Mucosa of descending colon (tissue), 3 donors: ENCODE data around the gene FAM221B. TPM values are rescaled to one million over a fixed set of nuclear protein-coding genes. Genes with fewer than 3 reads are reported as not detected.

ENCODE experiments used
- ATAC-seq: fragments of 200-7000 bp; cut with Tn5 transposase; one replicate; pipeline ENCODE4 v1.9.1; 2020; ENCODE audit warnings: mild to moderate bottlenecking, moderate library complexity
- DNase-seq, 3 donors: peaks; one replicate each; pipeline ENCODE4 v3.0.0-alpha.2; 2020
- H3K36me3 ChIP-seq: fragments of 200-600 bp; one replicate; pipeline ENCODE4 v1.8.0; 2021; ENCODE audit warnings: low read depth, mild to moderate bottlenecking
- H3K4me1 ChIP-seq: fragments of 200-600 bp; one replicate; pipeline ENCODE4 v1.8.0; 2021; ENCODE audit warnings: low read depth, mild to moderate bottlenecking
- H3K4me3 ChIP-seq: fragments of 200-600 bp; one replicate; pipeline ENCODE4 v1.8.0; 2021; ENCODE audit warnings: mild to moderate bottlenecking
- H3K9me3 ChIP-seq: fragments of 200-600 bp; one replicate; pipeline ENCODE4 v1.8.0; 2021; ENCODE audit warnings: mild to moderate bottlenecking
- CTCF ChIP-seq: fragments of 200-600 bp; IDR thresholded peaks from one replicate; pipeline ENCODE4 v1.8.0; 2022; ENCODE audit warnings: antibody characterized with exemption, mild to moderate bottlenecking
- intact Hi-C, 2 donors: fragments of 100-400 bp; cut with DNase I in 1 of 2; cut with micrococcal nuclease in 1 of 2; formaldehyde crosslinking; loops; one replicate each; pipeline versions ENCODE4 v1.11.0 to v1.11.1; 2022; cut with DNase I, micrococcal nuclease
- total RNA-seq, 3 donors: library from RNA; stranded (reverse); fragmentation: NEBNext Ultra II Directional in 2 of 3; extraction: Animal tissue kit (Norgen Biotek cat#: 25700) in 2 of 3; gene quantifications; one replicate each; pipeline versions ENCODE4 v1.2.1 to v1.2.4, GENCODE V29; 2021 to 2023
- donor health status: DM: no; HTN: no; CAD: no; lungs with moderate emphysema.
- donor health status: DM: no; HTN: no; CAD: no.
- donor health status: DM: no; HTN: yes; CAD: no.

Gene FAM221B
- total RNA-seq, 3 donors from 2014 or later: 0.41 to 0.43 TPM; not detected in 1

DNA sequence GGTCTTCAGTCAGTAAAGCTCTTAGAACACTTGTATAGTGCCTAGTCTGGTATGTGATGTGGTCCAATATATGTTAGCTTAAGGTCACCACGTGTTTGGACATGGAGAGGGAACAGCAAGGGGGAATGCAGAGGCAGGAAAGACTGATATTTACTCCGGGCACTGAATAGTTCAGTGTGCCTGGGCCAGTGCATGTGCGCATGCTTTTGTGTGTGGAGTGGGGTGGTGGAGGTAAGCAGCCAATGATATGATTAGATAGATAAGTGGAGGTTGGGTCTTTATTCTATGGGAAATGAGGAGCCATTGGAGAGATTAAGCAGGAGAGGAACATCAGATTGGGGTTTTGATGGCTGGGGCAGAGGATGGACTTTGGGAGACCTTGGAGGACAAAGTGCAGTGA lies 27.7 kb upstream of the FAM221B start:
- no peak for ATAC-seq

DNA sequence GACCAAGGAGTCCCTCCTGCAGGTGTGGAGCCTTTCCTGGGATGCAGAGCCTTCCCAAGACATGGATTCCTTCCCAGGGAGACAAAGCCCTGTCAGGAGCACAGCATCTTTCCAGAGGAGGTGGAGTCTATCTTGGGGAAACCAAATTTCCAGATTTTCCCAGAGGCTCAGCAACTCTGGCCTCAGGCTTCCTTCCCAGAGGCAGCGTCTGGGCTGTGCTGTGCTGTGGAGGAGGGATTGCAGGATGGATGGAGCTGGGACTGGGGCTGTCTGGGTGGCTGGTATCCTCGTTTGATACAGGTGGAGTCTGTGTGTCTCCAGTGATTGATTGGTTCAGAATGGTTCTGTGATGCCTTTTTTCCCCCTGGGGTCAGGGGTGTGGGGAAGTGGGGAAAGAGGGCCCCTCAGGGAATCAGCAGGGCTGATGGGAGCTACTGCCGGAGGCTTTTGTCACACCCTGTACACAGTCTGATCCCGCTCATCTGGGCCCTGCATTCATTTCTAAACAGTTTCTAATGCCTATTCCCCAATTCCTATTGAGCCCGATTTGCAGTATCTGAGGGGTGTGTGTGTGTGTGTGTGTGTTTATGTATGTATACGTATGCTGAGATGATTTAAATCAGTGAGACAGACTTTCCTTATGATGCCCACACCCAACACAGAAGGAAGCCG lies 25.7 kb upstream of the FAM221B start:
- intact Hi-C loops: no loop called here
- Histone ChIP-seq H3K4me1 (no peaks in the 10 kb centered on the region), H3K36me3 (no peaks in the 10 kb centered on the region), H3K9me3 (no peaks in the 10 kb centered on the region), H3K4me3 (no peak overlapping the region)
- DNase-seq (no peak), ATAC-seq (no peak)
- no peak for TF ChIP-seq CTCF

More for the DNA sequence above, 27.7 kb upstream of the FAM221B start:
- H3K36me3 ChIP-seq: no peaks in the 10 kb centered on the region
- no peak overlapping the region for H3K4me3 ChIP-seq
- intact Hi-C loops: no loop called here
- no peaks in the 10 kb centered on the region for H3K9me3 ChIP-seq
- TF ChIP-seq CTCF: no peak
- no peak for DNase-seq
- no peaks in the 10 kb centered on the region for H3K4me1 ChIP-seq

DNA sequence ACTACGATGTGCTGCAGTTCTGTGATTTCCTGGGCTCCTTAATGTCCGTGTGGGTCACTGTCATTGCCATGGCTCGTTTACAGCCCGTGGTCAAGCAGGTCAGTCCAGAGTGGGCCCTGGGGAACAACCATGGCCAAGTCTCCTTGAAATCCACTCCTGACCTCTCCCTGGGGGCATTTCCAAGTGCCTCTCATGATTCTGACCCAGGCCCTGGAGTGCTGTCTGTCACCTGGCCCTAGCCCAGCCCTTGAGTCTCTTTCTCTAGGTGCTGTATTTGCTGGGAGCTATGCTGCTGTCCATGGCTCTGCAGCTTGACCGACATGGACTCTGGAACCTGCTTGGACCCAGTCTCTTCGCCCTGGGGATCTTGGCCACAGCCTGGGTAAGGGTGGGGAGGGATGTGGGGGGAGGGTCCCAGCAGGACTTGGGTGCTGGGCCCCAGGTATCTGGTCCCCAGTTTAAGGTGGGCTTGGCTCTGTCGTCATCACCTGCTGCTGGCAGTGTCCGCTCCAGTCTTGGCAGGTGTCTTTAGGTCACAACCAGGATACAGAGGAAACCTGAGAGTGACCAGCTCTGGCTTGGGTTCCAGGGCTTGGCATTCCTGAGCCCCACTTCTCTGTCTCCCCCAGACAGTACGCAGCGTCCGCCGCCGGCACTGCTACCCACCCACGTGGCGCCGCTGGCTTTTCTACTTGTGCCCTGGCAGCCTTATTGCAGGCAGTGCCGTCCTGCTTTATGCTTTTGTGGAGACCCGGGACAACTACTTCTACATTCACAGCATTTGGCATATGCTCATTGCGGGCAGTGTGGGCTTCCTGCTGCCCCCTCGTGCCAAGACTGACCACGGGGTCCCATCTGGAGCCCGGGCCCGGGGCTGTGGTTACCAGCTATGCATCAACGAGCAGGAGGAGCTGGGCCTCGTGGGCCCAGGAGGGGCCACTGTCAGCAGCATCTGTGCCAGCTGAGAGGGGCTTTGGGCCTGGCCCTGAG lies 24.6 kb upstream of the FAM221B start:
- ATAC-seq (no peak), DNase-seq (no peak)
- Histone ChIP-seq H3K36me3 (no peaks in the 10 kb centered on the region), H3K4me1 (no peaks in the 10 kb centered on the region), H3K4me3 (no peak overlapping the region), H3K9me3 (no peaks in the 10 kb centered on the region)
- no peak for TF ChIP-seq CTCF
- intact Hi-C loops: no loop called here

DNA sequence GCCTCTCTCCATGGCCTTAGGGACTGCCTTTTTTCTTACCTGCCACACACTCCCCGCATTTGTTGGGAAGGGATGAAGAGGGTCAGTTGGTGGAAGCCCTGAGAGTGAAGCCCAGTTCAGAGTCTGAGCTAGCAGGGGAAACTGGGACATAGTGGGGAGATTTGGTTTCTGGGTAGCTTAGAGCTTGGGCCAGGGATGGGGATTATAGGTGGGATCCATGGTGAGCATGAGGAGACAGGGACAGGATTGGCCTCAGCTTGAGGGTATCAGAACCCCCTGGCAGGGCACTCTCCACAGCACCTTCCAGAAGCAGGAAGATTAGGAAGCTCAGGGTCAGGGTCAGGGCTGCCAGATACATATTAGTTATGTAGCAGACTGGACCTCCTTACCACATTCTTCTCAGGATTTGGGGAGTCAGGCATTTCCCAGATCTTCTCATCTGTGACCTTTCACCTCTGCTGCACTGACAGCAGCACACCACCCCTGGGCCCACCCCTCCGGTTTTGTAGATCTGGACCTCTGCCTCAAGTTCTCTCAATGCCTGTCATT lies 23.8 kb upstream of the FAM221B start:
- intact Hi-C loops: no loop called here
- Histone ChIP-seq H3K9me3 (no peaks in the 10 kb centered on the region), H3K36me3 (no peaks in the 10 kb centered on the region), H3K4me3 (no peak overlapping the region), H3K4me1 (no peaks in the 10 kb centered on the region)
- ATAC-seq (no peak), DNase-seq (no peak)
- TF ChIP-seq CTCF: no peak

- Histone ChIP-seq H3K9me3 (no peaks in the 10 kb centered on the region), H3K4me3 (no peak overlapping the region), H3K4me1 (peaks cover 13% of the 10 kb centered on the region), H3K36me3 (no peaks in the 10 kb centered on the region)
- ATAC-seq (peak; percentile 37), DNase-seq (peak in 2 of 3 donors; percentile 8 to 12)
- intact Hi-C loops: no loop called here
- no peak for TF ChIP-seq CTCF
These were observed 19.4 kb upstream of the FAM221B start for GRCh38 chr9:35847792-35848572.
